ENCODE results near the gene IL26.

DNA sequence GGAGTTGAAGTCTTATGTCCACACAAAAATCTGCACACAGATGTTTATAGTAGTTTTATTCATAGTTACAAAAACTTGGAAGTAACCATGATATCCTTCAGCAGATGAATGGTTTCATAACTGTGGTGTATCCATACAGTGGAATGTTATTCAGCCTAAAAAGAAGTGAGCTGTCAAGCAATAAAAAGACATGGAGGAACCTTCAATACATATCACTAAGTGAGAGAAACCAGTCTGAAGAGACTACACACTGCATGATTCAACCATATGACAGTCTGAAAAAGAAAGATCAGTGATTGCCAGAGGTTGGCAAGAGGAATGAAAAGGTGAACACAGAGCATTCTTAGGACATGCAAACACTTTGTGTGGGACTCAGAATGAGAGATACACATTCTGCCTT is 47.4 kb downstream of the IL26 start:
- TF ChIP-seq, protein P1, sequence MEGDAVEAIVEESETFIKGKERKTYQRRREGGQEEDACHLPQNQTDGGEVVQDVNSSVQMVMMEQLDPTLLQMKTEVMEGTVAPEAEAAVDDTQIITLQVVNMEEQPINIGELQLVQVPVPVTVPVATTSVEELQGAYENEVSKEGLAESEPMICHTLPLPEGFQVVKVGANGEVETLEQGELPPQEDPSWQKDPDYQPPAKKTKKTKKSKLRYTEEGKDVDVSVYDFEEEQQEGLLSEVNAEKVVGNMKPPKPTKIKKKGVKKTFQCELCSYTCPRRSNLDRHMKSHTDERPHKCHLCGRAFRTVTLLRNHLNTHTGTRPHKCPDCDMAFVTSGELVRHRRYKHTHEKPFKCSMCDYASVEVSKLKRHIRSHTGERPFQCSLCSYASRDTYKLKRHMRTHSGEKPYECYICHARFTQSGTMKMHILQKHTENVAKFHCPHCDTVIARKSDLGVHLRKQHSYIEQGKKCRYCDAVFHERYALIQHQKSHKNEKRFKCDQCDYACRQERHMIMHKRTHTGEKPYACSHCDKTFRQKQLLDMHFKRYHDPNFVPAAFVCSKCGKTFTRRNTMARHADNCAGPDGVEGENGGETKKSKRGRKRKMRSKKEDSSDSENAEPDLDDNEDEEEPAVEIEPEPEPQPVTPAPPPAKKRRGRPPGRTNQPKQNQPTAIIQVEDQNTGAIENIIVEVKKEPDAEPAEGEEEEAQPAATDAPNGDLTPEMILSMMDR (IDR thresholded peaks at IDR 0.05) = no peak
- no peak for TF ChIP-seq POLR2AphosphoS5 (IDR thresholded peaks at IDR 0.05)
- TF ChIP-seq POLR2A (IDR thresholded peaks at IDR 0.05) = no peak
